Activated naive CD4-positive, alpha-beta T cell treated with anti-CD3 and anti-CD28 coated beads for 36 hours (primary cell): ENCODE data around the gene METTL21C. TPM values are rescaled to one million over a fixed set of nuclear protein-coding genes. Genes with fewer than 3 reads are reported as not detected.

Source experiments
- CTCF ChIA-PET: fragments of 350-600 bp; sonication (Branson Sonifier 250); formaldehyde crosslinking; loops from one replicate; lab custom pipeline; 2021; ENCODE audit warnings: antibody characterized with exemption; lab: Charles Lee
- DNase-seq: peaks from one replicate; pipeline ENCODE4 v3.0.0-alpha.2; 2020
- H3K27ac Mint-ChIP-seq: one replicate; pipeline ENCODE4 v1.8.0; 2021; ENCODE audit warnings: mild to moderate bottlenecking, mixed read lengths
- H3K27me3 Mint-ChIP-seq: one replicate; pipeline ENCODE4 v1.8.0; 2021; ENCODE audit warnings: low read depth, mixed read lengths
- H3K36me3 Mint-ChIP-seq: one replicate; pipeline ENCODE4 v1.8.0; 2021; ENCODE audit warnings: low read depth, mixed read lengths
- H3K4me1 Mint-ChIP-seq: one replicate; pipeline ENCODE4 v1.8.0; 2021; ENCODE audit warnings: low read depth, mixed read lengths
- H3K4me3 Mint-ChIP-seq: one replicate; pipeline ENCODE4 v1.8.0; 2021; ENCODE audit warnings: mild to moderate bottlenecking, moderate library complexity, mixed read lengths
- H3K9me3 Mint-ChIP-seq: one replicate; pipeline ENCODE4 v1.8.0; 2021; ENCODE audit warnings: mixed read lengths
- intact Hi-C: fragments of 100-400 bp; cut with micrococcal nuclease; formaldehyde crosslinking; loops from one replicate; pipeline ENCODE4 v1.15.1; 2023
- total RNA-seq, 2 experiments: library from RNA; stranded (reverse); gene quantifications; one replicate each; pipeline ENCODE4 v1.2.3, GENCODE V29; 2021

Gene METTL21C
- total RNA-seq, 2 experiments from 2014 or later: not detected

DNA sequence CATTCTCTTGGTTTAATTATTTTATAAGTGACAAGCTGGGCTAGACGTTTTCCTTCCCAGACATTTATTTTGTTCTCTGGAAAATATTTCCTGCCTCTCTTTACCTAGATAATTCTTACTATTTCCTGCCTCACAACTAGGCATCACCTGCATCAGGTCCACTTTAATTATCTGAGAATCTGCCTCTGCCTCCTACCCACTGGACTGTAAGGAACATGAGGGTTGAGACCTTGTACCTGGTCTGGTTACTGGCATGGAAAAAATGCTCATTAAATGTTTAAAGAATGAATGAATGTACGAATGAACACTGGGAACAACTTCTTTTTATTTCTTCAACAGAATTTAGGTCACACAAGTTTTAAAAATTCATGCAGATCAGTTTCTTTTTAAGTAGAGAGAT is 13.4 kb upstream of the METTL21C start:
- Mint-ChIP-seq H3K9me3 (peaks cover 10% of the 10 kb centered on the region), H3K36me3 (no peaks in the 10 kb centered on the region), H3K27me3 (peaks cover 2% of the 10 kb centered on the region), H3K4me1 (no peaks in the 10 kb centered on the region), H3K4me3 (no peak overlapping the region), H3K27ac (no peak overlapping the region)
- DNase-seq: no peak
- CTCF ChIA-PET: interaction anchor here (1.2 kb wide), 1 partner anchor 127 kb away, joined by 3 read pairs; no protein-coding TSS in a partner anchor
- intact Hi-C loops: no loop called here

- no peak for DNase-seq
- H3K4me1 Mint-ChIP-seq: no peaks in the 10 kb centered on the region
- H3K9me3 Mint-ChIP-seq: peaks cover 10% of the 10 kb centered on the region
- intact Hi-C loops: no loop called here
- H3K4me3 Mint-ChIP-seq: no peak overlapping the region
- no peaks in the 10 kb centered on the region for H3K36me3 Mint-ChIP-seq
- H3K27ac Mint-ChIP-seq: no peak overlapping the region
- CTCF ChIA-PET: interaction anchor here (0.6 to 1.2 kb wide), 2 partner anchors 126 to 208 kb away, joined by 3 read pairs; no protein-coding TSS in a partner anchor
- H3K27me3 Mint-ChIP-seq: peaks cover 2% of the 10 kb centered on the region
Observed at GRCh38 chr13:102707467-102707866, 12.6 kb upstream of the METTL21C start.

DNA sequence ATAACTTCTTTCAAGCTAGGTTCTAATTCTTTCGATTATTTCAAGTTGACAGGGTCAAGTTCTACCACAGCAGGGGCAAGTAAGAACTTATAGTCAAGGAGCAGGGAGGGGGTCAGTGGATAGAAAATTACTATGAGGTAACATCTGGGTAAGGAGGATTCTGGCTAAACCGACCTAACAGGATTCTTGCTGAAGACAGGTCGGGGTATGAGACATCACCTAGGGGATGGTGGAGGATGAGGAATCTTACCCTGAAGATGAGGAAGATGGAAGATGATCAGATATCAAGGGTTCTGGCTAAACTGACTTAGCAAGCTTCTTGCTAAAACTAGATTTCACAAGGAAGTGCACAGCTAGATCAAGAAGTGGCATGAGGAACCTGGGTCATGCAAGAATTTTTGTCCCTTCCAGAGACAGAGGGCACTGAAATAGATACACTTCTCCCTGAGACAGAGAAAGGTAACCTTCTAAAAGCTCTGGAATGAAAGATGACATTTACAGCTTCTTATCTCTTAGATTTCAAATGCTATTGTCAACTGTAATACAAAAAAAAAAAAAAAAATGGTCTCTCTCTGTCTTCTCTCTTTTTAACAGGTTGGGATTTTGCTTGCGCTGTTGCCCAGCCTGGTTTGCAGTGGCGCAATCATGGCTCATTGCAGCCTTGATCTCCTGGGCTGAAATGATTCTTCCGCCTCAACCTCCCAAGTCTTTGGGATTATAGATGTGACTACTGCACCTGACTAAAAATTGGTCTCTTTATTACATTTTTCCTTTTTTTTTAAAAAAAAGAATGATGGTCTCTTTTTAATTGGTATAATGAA is 9.6 kb upstream of the METTL21C start:
- Mint-ChIP-seq H3K27ac (no peak overlapping the region), H3K9me3 (peaks cover 7% of the 10 kb centered on the region), H3K36me3 (no peaks in the 10 kb centered on the region), H3K4me3 (no peak overlapping the region), H3K4me1 (no peaks in the 10 kb centered on the region), H3K27me3 (peaks cover 2% of the 10 kb centered on the region)
- no peak for DNase-seq
- intact Hi-C loops: no loop called here
- CTCF ChIA-PET: no interaction called here

DNA sequence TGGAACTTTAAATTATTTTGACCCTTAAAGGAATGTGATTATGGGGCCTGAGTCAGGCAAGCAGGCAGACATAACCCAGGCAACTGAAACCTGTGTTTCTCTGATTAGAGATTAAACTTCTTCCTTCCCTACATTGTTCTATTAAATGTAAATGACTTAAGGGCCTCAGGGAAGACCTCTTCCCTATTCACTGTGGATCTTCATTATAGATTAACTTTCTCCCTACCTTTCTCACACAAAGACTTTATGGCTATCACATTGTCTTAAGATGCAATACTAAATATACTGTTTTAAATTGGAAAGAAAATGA is 8.8 kb upstream of the METTL21C start:
- H3K4me3 Mint-ChIP-seq: no peak overlapping the region
- H3K36me3 Mint-ChIP-seq: no peaks in the 10 kb centered on the region
- no peak for DNase-seq
- H3K27me3 Mint-ChIP-seq: peaks cover 3% of the 10 kb centered on the region
- CTCF ChIA-PET: no interaction called here
- H3K9me3 Mint-ChIP-seq: peaks cover 4% of the 10 kb centered on the region
- H3K4me1 Mint-ChIP-seq: no peaks in the 10 kb centered on the region
- intact Hi-C loops: no loop called here
- no peak overlapping the region for H3K27ac Mint-ChIP-seq

DNA sequence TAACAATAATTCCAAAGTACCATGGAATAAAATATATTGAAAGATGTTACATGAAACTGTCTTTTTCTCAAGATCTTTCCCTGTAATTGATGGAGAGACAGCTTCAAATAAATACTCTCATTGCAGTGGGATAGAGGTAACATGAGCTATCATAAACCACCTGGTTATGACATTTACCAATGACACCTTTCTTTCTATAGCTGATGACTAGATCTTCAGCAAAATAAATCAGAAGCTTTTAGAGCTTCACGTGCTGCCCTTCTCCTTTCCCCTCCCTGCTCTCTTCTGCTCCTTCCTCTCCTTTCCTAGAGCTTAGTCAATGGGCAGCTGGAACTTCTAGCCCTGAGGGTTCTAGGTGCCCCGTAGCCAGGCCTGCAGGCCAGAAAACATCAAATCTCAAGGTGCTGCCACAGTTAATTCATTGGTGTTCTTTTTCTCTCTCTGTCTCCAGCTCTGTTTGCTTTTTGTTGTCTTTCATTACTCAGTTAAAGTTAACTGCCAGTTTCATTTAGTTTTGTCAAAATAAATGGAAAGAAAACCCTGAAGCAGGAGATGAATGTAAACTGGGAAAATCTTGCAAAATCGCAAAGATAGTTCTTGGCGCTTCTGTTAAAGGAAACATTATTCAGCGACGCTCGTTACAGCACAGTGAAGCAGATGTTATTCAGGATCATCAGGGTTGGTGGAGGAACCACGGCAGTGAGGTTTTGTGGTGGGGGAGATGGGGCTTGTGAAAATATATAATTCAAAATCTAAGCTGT is 8.3 kb upstream of the METTL21C start:
- no peak overlapping the region for H3K4me3 Mint-ChIP-seq
- H3K36me3 Mint-ChIP-seq: no peaks in the 10 kb centered on the region
- CTCF ChIA-PET: no interaction called here
- H3K9me3 Mint-ChIP-seq: peaks cover 7% of the 10 kb centered on the region
- H3K27me3 Mint-ChIP-seq: peaks cover 3% of the 10 kb centered on the region
- no peak for DNase-seq
- no peak overlapping the region for H3K27ac Mint-ChIP-seq
- intact Hi-C loops: no loop called here
- no peaks in the 10 kb centered on the region for H3K4me1 Mint-ChIP-seq

DNA sequence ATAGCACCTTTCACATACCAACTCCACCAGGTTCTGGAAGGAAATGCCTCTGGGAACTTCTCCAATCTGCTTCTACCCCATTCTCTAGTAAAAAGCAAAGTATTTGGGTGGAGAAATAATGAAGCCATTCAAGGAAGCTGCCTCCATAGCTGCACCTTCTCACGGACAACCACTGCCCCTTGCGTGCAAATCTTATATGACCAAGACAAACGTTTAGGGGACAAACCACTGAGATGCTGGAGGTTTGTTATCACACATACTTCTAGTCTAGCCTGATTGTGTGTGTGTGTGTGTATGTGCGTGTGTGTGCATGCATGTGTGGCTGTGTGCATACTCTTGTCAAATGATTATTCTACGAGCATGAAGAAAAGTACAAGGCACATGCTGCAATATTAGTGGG is 6.5 kb upstream of the METTL21C start:
- no peak for DNase-seq
- Mint-ChIP-seq H3K27ac (no peak overlapping the region), H3K4me3 (no peak overlapping the region), H3K9me3 (peaks cover 7% of the 10 kb centered on the region), H3K4me1 (no peaks in the 10 kb centered on the region), H3K27me3 (peaks cover 3% of the 10 kb centered on the region), H3K36me3 (no peaks in the 10 kb centered on the region)
- CTCF ChIA-PET: no interaction called here
- intact Hi-C loops: no loop called here

DNA sequence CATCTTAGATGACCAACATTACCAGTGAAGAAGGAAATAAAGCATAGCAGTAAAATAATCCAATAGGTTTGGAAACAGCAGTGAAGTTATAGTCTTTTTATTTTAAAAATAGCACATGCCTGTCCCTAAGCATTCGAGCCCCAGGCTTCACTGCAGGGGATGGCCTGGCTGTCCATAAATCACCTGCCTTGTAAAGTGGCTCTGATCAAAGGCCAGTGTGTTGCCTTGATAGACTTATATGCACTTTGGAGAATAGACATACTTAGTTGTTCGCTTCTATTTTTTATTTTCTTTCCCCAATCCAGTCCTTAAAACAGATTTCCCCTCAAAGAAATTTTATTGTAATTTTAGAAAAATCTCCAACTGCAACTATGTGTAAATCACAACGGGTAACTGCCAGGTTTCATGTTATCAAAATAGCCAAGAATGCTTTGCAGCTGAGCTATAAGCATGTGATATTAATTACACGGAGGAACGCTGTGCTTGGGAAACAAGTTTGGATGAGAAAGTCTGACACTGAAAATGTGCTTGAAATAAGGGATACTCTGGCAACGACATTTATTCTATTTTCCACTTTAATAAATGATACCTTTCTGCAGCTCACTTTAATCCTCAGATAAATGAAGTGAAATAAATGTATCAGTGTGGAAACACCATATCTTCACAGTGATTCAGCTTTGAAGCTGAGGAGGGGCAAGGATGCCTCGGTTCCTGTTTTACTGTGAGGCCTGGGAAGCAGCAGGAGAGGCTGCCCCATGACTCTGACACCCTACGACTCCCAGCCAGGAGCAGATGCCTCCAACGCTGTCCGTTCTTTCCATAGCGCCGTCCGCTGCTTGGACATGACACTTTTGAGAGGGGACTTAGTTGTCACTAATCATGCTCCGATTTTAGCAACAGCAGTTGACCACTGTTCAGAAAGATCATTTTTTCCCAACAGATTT is 5.5 kb upstream of the METTL21C start:
- Mint-ChIP-seq H3K27me3 (peaks cover 8% of the 10 kb centered on the region), H3K27ac (no peak overlapping the region), H3K4me1 (no peaks in the 10 kb centered on the region), H3K9me3 (peaks cover 7% of the 10 kb centered on the region), H3K4me3 (no peak overlapping the region), H3K36me3 (no peaks in the 10 kb centered on the region)
- DNase-seq: no peak
- intact Hi-C loops: no loop called here
- CTCF ChIA-PET: no interaction called here

DNA sequence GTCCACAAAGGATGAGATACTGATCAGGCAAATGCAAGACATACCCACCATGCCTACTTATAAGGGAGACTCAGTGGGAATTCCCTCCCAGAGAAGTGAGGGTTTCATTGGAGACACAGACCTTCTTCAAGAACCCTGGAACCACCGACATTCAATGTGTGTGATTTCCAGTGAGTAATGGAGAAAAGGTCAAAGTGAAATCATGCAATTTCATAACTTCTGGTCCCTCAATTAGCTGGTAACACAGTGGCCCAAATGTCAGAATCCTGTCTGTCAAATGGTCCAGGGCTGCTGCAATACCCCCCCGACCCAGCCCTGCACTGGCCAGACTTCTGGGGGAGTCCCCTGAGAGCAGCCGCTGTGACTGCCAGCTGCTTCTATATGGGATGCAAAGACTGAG is 4.7 kb upstream of the METTL21C start:
- Mint-ChIP-seq H3K27me3 (peaks cover 15% of the 10 kb centered on the region), H3K4me1 (no peaks in the 10 kb centered on the region), H3K9me3 (peaks cover 7% of the 10 kb centered on the region), H3K36me3 (no peaks in the 10 kb centered on the region), H3K4me3 (no peak overlapping the region), H3K27ac (no peak overlapping the region)
- CTCF ChIA-PET: no interaction called here
- no peak for DNase-seq
- intact Hi-C loops: no loop called here

GRCh38 chr13:102698649-102698980 is 3.8 kb upstream of the METTL21C start:
- intact Hi-C loops: no loop called here
- Mint-ChIP-seq H3K27ac (no peak overlapping the region), H3K36me3 (no peaks in the 10 kb centered on the region), H3K4me1 (no peaks in the 10 kb centered on the region), H3K9me3 (peaks cover 7% of the 10 kb centered on the region), H3K27me3 (peaks cover 16% of the 10 kb centered on the region), H3K4me3 (no peak overlapping the region)
- CTCF ChIA-PET: interaction anchor here (0.5 kb wide), 1 partner anchor 15 kb away, joined by 3 read pairs; no protein-coding TSS in a partner anchor
- DNase-seq: no peak

- CTCF ChIA-PET: no interaction called here
- intact Hi-C loops: no loop called here
- Mint-ChIP-seq H3K36me3 (no peaks in the 10 kb centered on the region), H3K9me3 (peaks cover 7% of the 10 kb centered on the region), H3K4me3 (no peak overlapping the region), H3K27ac (no peak overlapping the region), H3K4me1 (no peaks in the 10 kb centered on the region), H3K27me3 (peaks cover 19% of the 10 kb centered on the region)
- DNase-seq: no peak
Observed at GRCh38 chr13:102697929-102698648, 3.2 kb upstream of the METTL21C start.

GRCh38 chr13:102697264-102697663 is 2.4 kb upstream of the METTL21C start:
- CTCF ChIA-PET: no interaction called here
- H3K36me3 Mint-ChIP-seq: no peaks in the 10 kb centered on the region
- DNase-seq: no peak
- no peaks in the 10 kb centered on the region for H3K4me1 Mint-ChIP-seq
- H3K9me3 Mint-ChIP-seq: peaks cover 7% of the 10 kb centered on the region
- H3K4me3 Mint-ChIP-seq: no peak overlapping the region
- no peak overlapping the region for H3K27ac Mint-ChIP-seq
- H3K27me3 Mint-ChIP-seq: peaks cover 19% of the 10 kb centered on the region
- intact Hi-C loops: no loop called here

- DNase-seq: no peak
- CTCF ChIA-PET: no interaction called here
- intact Hi-C loops: no loop called here
- Mint-ChIP-seq H3K36me3 (no peaks in the 10 kb centered on the region), H3K9me3 (peaks cover 7% of the 10 kb centered on the region), H3K4me3 (no peak overlapping the region), H3K27ac (no peak overlapping the region), H3K4me1 (no peaks in the 10 kb centered on the region), H3K27me3 (peaks cover 19% of the 10 kb centered on the region)
Observed at GRCh38 chr13:102696465-102696864, 1.6 kb upstream of the METTL21C start.
